GM10248 (cell line): ENCODE results near the gene PCSK5.
"Not testable (repeated sequence)": the region's sequence is repeated elsewhere in the genome, so short reads cannot be mapped to it uniquely, and the experiment has no call there.

Experiments used
- CTCF ChIA-PET: fragments of 300-600 bp; sonication (Branson Sonifier 250); formaldehyde crosslinking; extraction: SDS; loops from one replicate; lab custom pipeline; 2021; ENCODE audit warnings: antibody characterized with exemption; lab: Yijun Ruan, JAX
- POLR2A ChIA-PET: fragments of 350-650 bp; sonication (Branson Sonifier 250); formaldehyde crosslinking; extraction: SDS; loops from one replicate; lab custom pipeline; 2020; ENCODE audit warnings: antibody characterized with exemption; lab: Yijun Ruan, JAX
- DNase-seq: peaks from one replicate; pipeline ENCODE4 v3.0.0; 2012; ENCODE audit errors: extremely low spot score
- CTCF ChIP-seq: IDR thresholded peaks from 2 replicates; pipeline ENCODE4 v1.5.1; 2012; ENCODE audit warnings: mild to moderate bottlenecking, low read depth; ENCODE audit errors: extremely low read depth, missing control alignments, control extremely low read depth

The PCSK5 gene

GRCh38 chr9:75852746-75853145 is 37.7 kb upstream of the PCSK5 start:
- POLR2A ChIA-PET = no interaction called here
- DNase-seq = no peak
- CTCF ChIA-PET = interaction anchor here (1.6 kb wide), 1 partner anchor 11 kb away, joined by 3 read pairs; no protein-coding TSS in a partner anchor
- TF ChIP-seq CTCF = no peak

GRCh38 chr9:75855509-75855908 is 35.0 kb upstream of the PCSK5 start:
- TF ChIP-seq CTCF = peak; percentile 10
- ChIA-PET CTCF (interaction anchor here (2.8 kb wide), 1 partner anchor 11 kb away, joined by 11 read pairs; no protein-coding TSS in a partner anchor), POLR2A (no interaction called here)
- DNase-seq = no peak

GRCh38 chr9:75858497-75859092 is 31.9 kb upstream of the PCSK5 start:
- ChIA-PET POLR2A (no interaction called here), CTCF (interaction anchor here (1.3 to 1.4 kb wide), 3 partner anchors 8 to 23 kb away, joined by 3 to 5 read pairs (median 4); no protein-coding TSS in a partner anchor)

GRCh38 chr9:75864266-75864665 is 26.2 kb upstream of the PCSK5 start:
- no peak for DNase-seq
- no peak for TF ChIP-seq CTCF
- ChIA-PET POLR2A (no interaction called here), CTCF (interaction anchor here (0.8 to 3.6 kb wide), 6 partner anchors 12 to 599 kb away, joined by 3 to 20 read pairs (median 3); partner anchors contain the start of gene PCSK5)

More at GRCh38 chr9:75858497-75859092, 31.9 kb upstream of the PCSK5 start:
- no peak for DNase-seq
- no peak for TF ChIP-seq CTCF

GRCh38 chr9:75866273-75866871 is 24.1 kb upstream of the PCSK5 start:
- peak; percentile 23 for DNase-seq
- CTCF ChIA-PET = interaction anchor here (0.6 to 3.6 kb wide), 24 partner anchors 9 to 1096 kb away, joined by 3 to 20 read pairs (median 4); no protein-coding TSS in a partner anchor
- TF ChIP-seq CTCF = peak; percentile 64
- POLR2A ChIA-PET = interaction anchor here (0.7 kb wide), 1 partner anchor 13 kb away, joined by 5 read pairs; no protein-coding TSS in a partner anchor

- POLR2A ChIA-PET = not testable (repeated sequence)
Observed at GRCh38 chr9:75868526-75868925, 21.9 kb upstream of the PCSK5 start.

GRCh38 chr9:75869236-75869635 is 21.2 kb upstream of the PCSK5 start:
- DNase-seq = no peak
- TF ChIP-seq CTCF = no peak
- POLR2A ChIA-PET = no interaction called here
- CTCF ChIA-PET = interaction anchor here (0.8 to 2.0 kb wide), 3 partner anchors 9 to 604 kb away, joined by 3 to 8 read pairs (median 3); no protein-coding TSS in a partner anchor

More at GRCh38 chr9:75868526-75868925, 21.9 kb upstream of the PCSK5 start:
- CTCF ChIA-PET = interaction anchor here (0.7 to 2.0 kb wide), 3 partner anchors 8 to 603 kb away, joined by 3 to 8 read pairs (median 3); no protein-coding TSS in a partner anchor
- not testable (repeated sequence) for DNase-seq
